ENCODE data around the gene GRPEL1. TPM values are rescaled to one million over a fixed set of nuclear protein-coding genes. Genes with fewer than 3 reads are reported as not detected.

GRPEL1 gene
- total and polyA plus RNA-seq, 2 of the 13 experiments (the other 11 are each of a cell fraction or from before 2014, with no cell fraction given): 32.3 to 141 TPM

GRCh38 chr4:7103607-7104365 lies 35.9 kb upstream of the GRPEL1 start (continued):
- no peak for TF ChIP-seq KDM2A (CRISPR knock-in tag; IDR thresholded peaks at IDR 0.05; ENCODE audit: borderline replicate concordance, low read depth)
- peak; percentile 79; the same call in 1 of the 2 replicates for TF ChIP-seq CSRNP1 (CRISPR knock-in tag; IDR thresholded peaks at IDR 0.05)
- no peak for TF ChIP-seq ZNF670 (CRISPR knock-in tag; IDR thresholded peaks at IDR 0.05; ENCODE audit: borderline replicate concordance)
- peak; percentile 37; the same call in 1 of the 2 replicates for TF ChIP-seq TFE3 (CRISPR knock-in tag; IDR thresholded peaks at IDR 0.05)
- no peak for TF ChIP-seq ZNF781 (CRISPR knock-in tag; IDR thresholded peaks at IDR 0.05; ENCODE audit: borderline replicate concordance, not compliant biosample characterization)
- TF ChIP-seq ZNF550 (CRISPR knock-in tag; IDR thresholded peaks at IDR 0.05; ENCODE audit: borderline replicate concordance): no peak
- peak; percentile 85 for TF ChIP-seq ZNF263 (CRISPR knock-in tag; IDR thresholded peaks at IDR 0.05)
- TF ChIP-seq RORA (CRISPR knock-in tag; IDR thresholded peaks at IDR 0.05): no peak
- peak; percentile 6; the same call in 1 of the 2 replicates for TF ChIP-seq GZF1 (CRISPR knock-in tag; IDR thresholded peaks at IDR 0.05)
- no peak for TF ChIP-seq TOPORS (CRISPR knock-in tag; IDR thresholded peaks at IDR 0.05)
- TF ChIP-seq ZNF558 (CRISPR knock-in tag; IDR thresholded peaks at IDR 0.05; ENCODE audit: borderline replicate concordance): 0 out of 2 replicates have a peak, but pooled peaks have one; percentile 60
- TF ChIP-seq MAFF (IDR thresholded peaks at IDR 0.05; ENCODE audit: low read depth, low read length): no peak
- no peak for TF ChIP-seq MBD4 (IDR thresholded peaks at IDR 0.05; ENCODE audit: borderline replicate concordance, low read length)
- no peak for TF ChIP-seq HOXD1 (CRISPR knock-in tag; IDR thresholded peaks at IDR 0.05)
- TF ChIP-seq RARG (CRISPR knock-in tag; IDR thresholded peaks at IDR 0.05; ENCODE audit: low read depth): no peak
- TF ChIP-seq SAP130 (CRISPR knock-in tag; IDR thresholded peaks at IDR 0.05; ENCODE audit: low read depth): peak; percentile 5; the same call in 1 of the 2 replicates
- peak; percentile 80 for TF ChIP-seq GATAD2A (CRISPR knock-in tag; IDR thresholded peaks at IDR 0.05)
- no peak for TF ChIP-seq MBNL3 (CRISPR knock-in tag; conservative IDR thresholded peaks at IDR 0.05)
- TF ChIP-seq ARID3A (IDR thresholded peaks at IDR 0.05; ENCODE audit: low read depth, low read length): no peak
- TF ChIP-seq FOXP4 (CRISPR knock-in tag; IDR thresholded peaks at IDR 0.05): peak; percentile 68
- TF ChIP-seq SIX1 (CRISPR knock-in tag; IDR thresholded peaks at IDR 0.05; ENCODE audit: borderline replicate concordance): no peak
- no peak for TF ChIP-seq TSC22D2 (CRISPR knock-in tag; IDR thresholded peaks at IDR 0.05; ENCODE audit: borderline replicate concordance)
- TF ChIP-seq SMC3 (IDR thresholded peaks at IDR 0.05; ENCODE audit: low read length): no peak
- TF ChIP-seq GATA4 (IDR thresholded peaks at IDR 0.05; ENCODE audit: borderline replicate concordance, low read depth): no peak
- no peak for TF ChIP-seq IRF2 (CRISPR knock-in tag; IDR thresholded peaks at IDR 0.05)

Data from HepG2 (cell line).